IPS-15b (cell line): ENCODE results near the gene HMCES.

Experiments
- H3K27me3 ChIP-seq: one replicate; pipeline ENCODE4 v1.6.1; 2013; ENCODE audit warnings: low read length; ENCODE audit not compliant: control insufficient read depth, insufficient read depth
- H3K36me3 ChIP-seq: one replicate; pipeline ENCODE4 v1.6.1; 2013; ENCODE audit warnings: low read length; ENCODE audit not compliant: control insufficient read depth, insufficient read depth
- H3K4me1 ChIP-seq: one replicate; pipeline ENCODE4 v1.6.1; 2013; ENCODE audit warnings: mild to moderate bottlenecking, low read length; ENCODE audit not compliant: control insufficient read depth, insufficient read depth
- H3K4me3 ChIP-seq: one replicate; pipeline ENCODE4 v1.5.1; 2013; ENCODE audit warnings: low read depth, low read length
- H3K9ac ChIP-seq: one replicate; pipeline ENCODE4 v1.6.1; 2013; ENCODE audit warnings: low read depth, mild to moderate bottlenecking, low read length
- H3K9me3 ChIP-seq: one replicate; pipeline ENCODE4 v1.6.1; 2013; ENCODE audit warnings: mild to moderate bottlenecking, low read length; ENCODE audit not compliant: control insufficient read depth, insufficient read depth

The HMCES gene

DNA sequence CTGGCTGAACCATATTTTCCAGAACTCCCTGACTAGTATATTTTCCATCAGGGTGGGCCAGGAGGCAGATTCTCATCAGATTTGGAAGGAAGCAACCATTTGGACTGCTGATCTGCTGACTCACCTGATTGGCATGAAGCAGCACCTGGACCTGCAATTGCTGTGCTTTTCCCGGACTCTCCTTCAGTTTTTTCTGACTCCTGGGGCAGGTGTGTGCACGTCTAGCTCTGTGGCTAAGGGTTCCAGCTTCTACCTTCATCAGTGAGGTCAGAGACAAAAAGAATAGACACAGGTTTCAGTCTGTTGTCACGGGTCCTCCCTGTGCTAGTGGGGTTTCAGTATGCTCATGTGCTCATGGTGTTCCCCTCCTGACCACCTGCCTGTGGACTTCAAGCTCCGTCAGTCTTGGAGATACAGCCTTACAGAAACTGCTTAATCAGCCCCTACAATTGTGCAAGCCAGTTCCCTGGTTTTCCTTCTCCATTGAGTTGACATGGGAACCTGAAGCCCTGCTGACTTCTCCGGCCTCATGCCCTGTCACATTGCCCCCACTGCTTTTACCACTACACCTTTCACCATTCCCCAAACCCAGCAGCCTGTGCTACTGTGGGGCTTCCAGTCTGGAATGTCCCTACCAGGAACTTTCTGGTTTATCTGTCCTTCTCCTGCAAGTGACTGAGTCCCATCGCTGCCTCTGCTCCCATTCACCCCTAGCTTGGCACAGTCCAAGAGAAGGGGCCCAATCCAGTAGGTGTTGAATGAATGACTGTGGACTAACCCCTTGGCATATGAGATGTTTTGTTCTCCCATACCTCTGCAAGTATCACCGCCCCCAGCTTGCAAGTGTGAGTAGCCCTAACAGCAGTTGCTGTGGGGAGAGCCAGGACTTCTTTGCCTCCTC lies 31.7 kb downstream of the HMCES start:
- H3K36me3 ChIP-seq: no peaks in the 10 kb centered on the region
- H3K4me1 ChIP-seq: peaks cover 8% of the 10 kb centered on the region
- H3K4me3 ChIP-seq: no peak overlapping the region
- H3K9me3 ChIP-seq: no peaks in the 10 kb centered on the region
- H3K27me3 ChIP-seq: no peaks in the 10 kb centered on the region
- H3K9ac ChIP-seq: no peak overlapping the region

GRCh38 chr3:129311054-129311902 lies 32.6 kb downstream of the HMCES start:
- no peaks in the 10 kb centered on the region for H3K9me3 ChIP-seq
- no peak overlapping the region for H3K4me3 ChIP-seq
- no peaks in the 10 kb centered on the region for H3K27me3 ChIP-seq
- H3K9ac ChIP-seq: no peak overlapping the region
- peaks cover 5% of the 10 kb centered on the region for H3K4me1 ChIP-seq
- H3K36me3 ChIP-seq: no peaks in the 10 kb centered on the region

GRCh38 chr3:129312021-129312639 lies 33.5 kb downstream of the HMCES start:
- Histone ChIP-seq H3K36me3 (no peaks in the 10 kb centered on the region), H3K4me3 (no peak overlapping the region), H3K27me3 (no peaks in the 10 kb centered on the region), H3K9me3 (no peaks in the 10 kb centered on the region), H3K4me1 (peaks cover 5% of the 10 kb centered on the region), H3K9ac (no peak overlapping the region)

DNA sequence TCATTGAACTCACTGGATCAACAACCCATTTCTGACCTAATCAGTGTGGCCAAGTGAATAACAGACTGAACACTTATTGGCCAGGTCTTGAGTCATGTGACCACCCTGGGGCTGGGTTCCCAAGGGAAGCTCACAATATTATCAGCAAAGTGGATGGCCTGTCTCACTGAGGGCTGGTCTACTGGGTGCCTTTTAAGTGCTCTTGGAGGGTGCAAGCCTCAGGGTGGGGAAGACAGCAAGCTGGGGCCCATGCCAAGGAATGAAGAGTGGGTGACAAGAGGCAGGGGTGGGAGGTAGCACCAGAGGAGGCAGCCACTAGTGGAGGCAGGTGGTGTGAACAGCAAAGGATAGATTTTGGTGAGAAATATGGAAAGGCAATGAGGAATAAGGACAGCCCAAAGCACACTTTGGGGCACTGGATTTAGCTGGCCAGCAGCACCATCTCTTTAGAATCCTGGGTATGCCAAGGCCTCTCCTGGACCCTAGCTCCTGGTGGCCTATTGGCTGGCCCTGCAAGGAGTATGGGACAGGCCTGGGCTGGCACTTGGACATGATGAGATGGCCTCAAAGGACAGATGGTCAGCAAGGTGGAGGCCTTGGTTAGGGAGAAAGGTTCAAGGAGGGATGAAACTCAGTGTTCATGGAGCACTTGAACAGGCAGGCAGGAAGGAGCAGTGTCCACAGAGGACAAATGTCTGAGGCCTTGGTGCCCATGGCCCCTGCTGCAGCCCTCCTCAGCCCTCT lies 34.2 kb downstream of the HMCES start:
- Histone ChIP-seq H3K27me3 (no peaks in the 10 kb centered on the region), H3K4me1 (peaks cover 5% of the 10 kb centered on the region)

DNA sequence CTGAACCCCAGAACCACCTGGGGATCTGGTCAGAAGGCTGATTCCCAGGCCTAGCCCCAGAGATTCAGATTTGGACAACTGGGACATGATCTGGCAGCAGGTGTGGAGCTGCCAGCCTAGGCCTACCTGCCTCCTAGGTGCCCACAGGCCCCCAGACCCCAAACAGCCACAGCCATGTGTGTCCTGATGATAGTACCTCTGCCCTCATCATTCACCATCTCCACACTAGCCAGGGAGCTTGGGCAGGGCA lies 34.7 kb downstream of the HMCES start:
- Histone ChIP-seq H3K4me1 (peaks cover 5% of the 10 kb centered on the region), H3K36me3 (no peaks in the 10 kb centered on the region), H3K9ac (no peak overlapping the region), H3K4me3 (no peak overlapping the region), H3K9me3 (no peaks in the 10 kb centered on the region), H3K27me3 (no peaks in the 10 kb centered on the region)

More for the DNA sequence above, 34.2 kb downstream of the HMCES start:
- Histone ChIP-seq H3K4me3 (no peak overlapping the region), H3K9me3 (no peaks in the 10 kb centered on the region), H3K36me3 (no peaks in the 10 kb centered on the region), H3K9ac (no peak overlapping the region)

- no peaks in the 10 kb centered on the region for H3K9me3 ChIP-seq
- no peaks in the 10 kb centered on the region for H3K27me3 ChIP-seq
- no peak overlapping the region for H3K9ac ChIP-seq
- no peaks in the 10 kb centered on the region for H3K36me3 ChIP-seq
- H3K4me1 ChIP-seq: peaks cover 5% of the 10 kb centered on the region
- H3K4me3 ChIP-seq: peak overlapping the region; percentile 91
Measured at GRCh38 chr3:129313665-129314385, 35.2 kb downstream of the HMCES start.

GRCh38 chr3:129314386-129315222 lies 35.9 kb downstream of the HMCES start:
- Histone ChIP-seq H3K4me1 (peaks cover 5% of the 10 kb centered on the region), H3K36me3 (peaks cover 2% of the 10 kb centered on the region), H3K9me3 (no peaks in the 10 kb centered on the region), H3K4me3 (peak overlapping the region; percentile 91), H3K27me3 (no peaks in the 10 kb centered on the region), H3K9ac (peak overlapping the region; percentile 70)

DNA sequence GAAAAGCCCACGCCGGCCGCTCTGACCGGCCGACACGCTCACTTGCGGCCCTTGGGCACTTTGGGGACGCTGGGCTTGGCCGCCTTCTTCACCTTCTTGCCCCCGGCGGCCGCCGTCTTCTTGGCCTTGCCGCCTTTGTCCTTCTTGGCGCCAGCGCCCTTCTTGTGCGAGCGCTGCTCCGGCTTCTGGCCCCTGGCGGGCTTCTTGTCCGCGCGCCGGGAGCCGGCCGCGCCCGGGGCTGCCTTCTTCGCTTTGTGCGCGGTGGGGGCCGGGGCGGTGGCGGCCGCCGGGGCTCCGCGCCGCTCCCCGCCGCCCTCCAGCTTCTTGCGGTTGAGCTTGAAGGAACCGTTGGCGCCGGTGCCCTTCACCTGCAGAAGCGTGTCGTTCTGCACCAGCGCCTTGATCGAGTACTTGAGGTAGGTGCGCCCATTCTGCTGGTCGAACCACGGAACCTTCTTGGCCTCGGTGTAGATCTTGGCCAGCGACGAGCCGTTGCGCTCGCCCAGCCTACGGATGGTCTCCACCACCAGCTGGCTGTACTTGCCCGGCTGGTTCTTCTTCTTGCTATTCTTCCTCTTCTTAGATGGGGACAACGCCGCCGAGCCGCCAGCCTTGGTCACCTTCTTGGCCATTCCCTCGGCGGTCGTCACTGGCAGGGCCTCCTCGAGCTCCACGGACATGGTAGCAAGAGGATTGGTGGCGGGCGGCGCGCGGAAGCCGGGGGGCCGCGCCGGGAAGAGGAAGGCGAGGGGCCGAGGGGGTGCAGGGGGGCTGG lies 36.7 kb downstream of the HMCES start:
- peak overlapping the region; percentile 70 for H3K9ac ChIP-seq
- peaks cover 5% of the 10 kb centered on the region for H3K4me1 ChIP-seq
- H3K9me3 ChIP-seq: no peaks in the 10 kb centered on the region
- no peaks in the 10 kb centered on the region for H3K27me3 ChIP-seq
- H3K36me3 ChIP-seq: peaks cover 4% of the 10 kb centered on the region
- peak overlapping the region; percentile 91 for H3K4me3 ChIP-seq

DNA sequence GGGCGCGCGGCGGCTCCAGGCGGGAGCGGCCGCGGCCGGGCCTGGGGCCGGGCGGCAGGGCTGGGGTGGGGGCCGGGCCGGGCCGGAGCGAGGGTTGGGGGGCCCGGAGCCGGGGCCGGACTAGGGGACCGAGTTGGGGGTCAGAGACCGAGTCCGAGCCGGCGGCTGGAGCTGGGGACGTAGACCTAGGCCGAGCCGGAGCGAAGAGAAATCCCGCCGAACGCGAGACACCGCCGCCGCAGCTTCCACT lies 37.3 kb downstream of the HMCES start:
- Histone ChIP-seq H3K9me3 (no peaks in the 10 kb centered on the region), H3K27me3 (no peaks in the 10 kb centered on the region), H3K4me1 (peaks cover 5% of the 10 kb centered on the region), H3K9ac (peak overlapping the region; percentile 47), H3K4me3 (peak overlapping the region; percentile 73), H3K36me3 (peaks cover 4% of the 10 kb centered on the region)
